Gastroesophageal sphincter (tissue), 3 donors: ENCODE results near the gene LPO.

Source experiments
- EP300 ChIP-seq: sonication (generic); formaldehyde crosslinking; IDR thresholded peaks from one replicate; pipeline ENCODE4 v1.6.1; 2017; ENCODE audit warnings: antibody characterized with exemption, mild to moderate bottlenecking
- POLR2A ChIP-seq, 2 donors: fragments of 450-650 bp; IDR thresholded peaks; one replicate each; pipeline ENCODE4 v1.6.1; 2017; ENCODE audit warnings: antibody characterized with exemption in 2 of 2, mild to moderate bottlenecking in 2 of 2, moderate library complexity in 1 of 2
- POLR2AphosphoS5 ChIP-seq: sonication (generic); formaldehyde crosslinking; IDR thresholded peaks from one replicate; pipeline ENCODE4 v1.6.1; 2017; ENCODE audit warnings: antibody characterized with exemption
- TF ChIP-seq, protein P1 (sequence below), 4 experiments: fragments of 200-600 bp in 2 of 4; fragments of 450-650 bp in 2 of 4; sonication (generic) in 1 of 4; IDR thresholded peaks; one replicate each; pipeline ENCODE4 v1.5.1; 2017 to 2019; ENCODE audit warnings: antibody characterized with exemption in 4 of 4, mild to moderate bottlenecking in 2 of 4, moderate library complexity in 2 of 4

DNA sequence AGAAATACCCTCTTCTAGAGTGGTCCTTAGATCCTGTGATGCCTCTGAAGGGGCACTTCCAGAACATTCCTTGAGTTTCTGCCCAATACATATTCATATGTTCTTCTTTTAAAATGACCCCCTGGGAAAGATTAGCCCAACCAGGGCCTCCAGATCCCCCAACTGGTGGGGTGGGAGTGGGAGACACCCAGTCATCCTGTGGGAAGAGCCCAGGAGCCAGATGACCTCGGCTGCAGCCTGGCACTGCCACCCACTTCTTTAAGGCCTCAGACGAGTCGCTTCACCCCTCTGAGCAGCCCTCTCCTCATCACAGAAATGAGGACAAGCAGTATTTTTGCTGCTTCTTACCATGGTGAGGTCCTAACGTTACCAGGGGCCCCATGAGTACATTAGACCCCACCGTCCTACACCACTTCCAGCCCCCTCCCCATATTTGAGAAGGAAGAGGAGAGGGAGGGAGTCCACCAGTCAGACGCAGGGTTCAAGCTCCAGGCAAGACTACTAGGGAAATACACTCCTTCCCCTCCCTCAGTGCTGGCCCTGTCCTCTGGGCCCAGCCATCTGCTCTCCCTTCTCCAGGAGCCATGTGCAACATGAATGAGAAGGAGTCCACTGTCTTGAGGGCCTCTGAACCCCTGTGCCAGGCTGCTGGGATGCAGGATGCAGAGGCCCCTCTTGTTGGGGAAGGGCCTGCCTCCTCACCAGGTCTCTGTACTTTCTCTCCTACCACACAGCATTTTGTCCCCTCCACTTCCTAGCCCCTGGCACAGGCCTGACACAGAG lies 30.6 kb downstream of the LPO start:
- TF ChIP-seq POLR2AphosphoS5 (no peak), POLR2A (IDR thresholded peaks at IDR 0.05) (no peak), EP300 (no peak)
- TF ChIP-seq, protein P1, sequence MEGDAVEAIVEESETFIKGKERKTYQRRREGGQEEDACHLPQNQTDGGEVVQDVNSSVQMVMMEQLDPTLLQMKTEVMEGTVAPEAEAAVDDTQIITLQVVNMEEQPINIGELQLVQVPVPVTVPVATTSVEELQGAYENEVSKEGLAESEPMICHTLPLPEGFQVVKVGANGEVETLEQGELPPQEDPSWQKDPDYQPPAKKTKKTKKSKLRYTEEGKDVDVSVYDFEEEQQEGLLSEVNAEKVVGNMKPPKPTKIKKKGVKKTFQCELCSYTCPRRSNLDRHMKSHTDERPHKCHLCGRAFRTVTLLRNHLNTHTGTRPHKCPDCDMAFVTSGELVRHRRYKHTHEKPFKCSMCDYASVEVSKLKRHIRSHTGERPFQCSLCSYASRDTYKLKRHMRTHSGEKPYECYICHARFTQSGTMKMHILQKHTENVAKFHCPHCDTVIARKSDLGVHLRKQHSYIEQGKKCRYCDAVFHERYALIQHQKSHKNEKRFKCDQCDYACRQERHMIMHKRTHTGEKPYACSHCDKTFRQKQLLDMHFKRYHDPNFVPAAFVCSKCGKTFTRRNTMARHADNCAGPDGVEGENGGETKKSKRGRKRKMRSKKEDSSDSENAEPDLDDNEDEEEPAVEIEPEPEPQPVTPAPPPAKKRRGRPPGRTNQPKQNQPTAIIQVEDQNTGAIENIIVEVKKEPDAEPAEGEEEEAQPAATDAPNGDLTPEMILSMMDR (IDR thresholded peaks at IDR 0.05): no peak
